Endometrial microvascular endothelial cells (primary cell): ENCODE measurements around the gene PON2. TPM values are rescaled to one million over a fixed set of nuclear protein-coding genes. Genes with fewer than 3 reads are reported as not detected.

Experiments
- in situ Hi-C: cut with HindIII; loops from 2 replicates; pipeline ENCODE4 v1.10.0; 2017; ENCODE audit warnings: low sequenced_read_pairs, low pct_unique_long_range_greater_than_20kb; ENCODE audit errors: inconsistent ontology term
- total RNA-seq: library from RNA; depleted of rRNA; stranded (reverse); fragments of >200 nt; gene quantifications from one replicate; pipeline ENCODE4 v1.2.3, GENCODE V29; 2015; ENCODE audit errors: inconsistent ontology term

PON2 gene
- total RNA-seq, 1 donor from 2014 or later, result 133 TPM

GRCh38 chr7:95368235-95368634 is 66.6 kb downstream of the PON2 start:
- in situ Hi-C loops, result no loop called here

DNA sequence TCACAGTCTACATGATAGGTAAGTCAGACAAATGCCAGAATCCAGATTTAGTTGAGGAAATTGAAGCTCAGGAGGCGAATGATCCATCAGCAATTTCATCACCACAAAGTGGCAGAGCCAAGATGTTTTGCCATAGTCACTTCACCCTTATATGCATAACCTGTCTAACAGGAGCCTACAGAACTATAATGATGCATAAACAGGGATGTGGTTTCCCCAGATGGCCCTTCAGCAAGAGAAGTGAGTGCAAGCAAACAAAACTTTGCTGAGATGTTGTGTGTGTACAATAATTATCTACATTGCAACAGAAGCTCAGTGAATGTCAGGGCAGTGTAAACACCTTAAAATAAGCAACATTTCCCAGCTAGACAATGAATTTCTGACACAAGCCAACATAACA is 67.2 kb downstream of the PON2 start:
- in situ Hi-C loops, result no loop called here

DNA sequence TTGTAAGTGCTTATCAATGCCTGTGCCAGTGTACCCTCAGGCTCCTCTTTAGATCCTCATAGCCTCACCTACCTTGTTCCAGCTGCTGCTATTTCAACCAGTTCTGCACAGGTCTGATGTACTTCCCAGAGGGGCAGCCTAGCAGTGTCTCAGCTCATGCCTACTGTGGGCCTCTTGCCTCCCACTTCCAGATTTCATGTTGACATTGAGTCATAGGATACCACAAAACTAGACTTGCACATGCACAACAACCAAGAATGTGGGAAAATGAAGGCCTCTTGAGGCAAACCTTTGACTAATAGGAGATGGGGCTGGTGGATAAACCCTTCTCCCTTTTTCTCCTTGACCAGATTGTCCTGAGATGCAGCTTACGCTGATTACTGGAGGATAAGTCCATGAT is 69.7 kb downstream of the PON2 start:
- in situ Hi-C loops, result no loop called here

DNA sequence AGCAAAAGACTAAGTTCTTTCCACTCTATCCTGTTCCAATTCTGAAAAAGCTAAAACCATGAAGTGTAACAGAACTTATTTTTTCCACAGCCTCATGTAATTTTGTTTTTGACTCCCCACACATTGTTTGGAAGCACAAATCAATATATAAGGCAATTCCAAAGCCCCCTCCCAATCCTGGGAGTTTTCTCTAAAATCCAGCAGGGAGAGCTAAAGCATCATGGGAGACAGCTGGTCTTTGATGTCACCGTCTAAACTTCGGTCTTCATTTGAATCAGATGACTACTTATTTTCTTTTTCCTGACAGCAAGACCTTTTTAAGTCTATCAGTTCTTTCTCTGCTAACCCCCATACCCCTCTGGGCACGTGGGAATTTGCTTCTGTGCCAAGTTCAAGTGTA is 77.2 kb downstream of the PON2 start:
- in situ Hi-C loops, result no loop called here

Other genes starting within 250 kb of the PON2 start
- gene PON1, start 110.5 kb downstream of the PON2 start, total RNA-seq, result not detected
- not detected for gene PON3, start 38.7 kb downstream of the PON2 start, total RNA-seq
- not detected for gene ASB4, start 50.9 kb upstream of the PON2 start, total RNA-seq
- 4.9 TPM for gene PDK4, start 161.5 kb upstream of the PON2 start, total RNA-seq